A549 (cell line): ENCODE measurements around the gene AP2B1. TPM values are rescaled to one million over a fixed set of nuclear protein-coding genes. Genes with fewer than 3 reads are reported as not detected.

Experiments
- ATAC-seq, 2 experiments: fragments of 200-7000 bp in 1 of 2; fragments of >200 bp in 1 of 2; cut with Nextera tagmentation in 1 of 2; cut with Tn5 transposase in 1 of 2; 3 replicates each; pipeline versions ENCODE4 v1.8.0 to v1.9.1; 2018 to 2020; ENCODE audit warnings: mild to moderate bottlenecking in 1 of 2, moderate library complexity in 1 of 2
- CTCF ChIA-PET: fragments of 300-600 bp; sonication (Branson Sonifier 250); formaldehyde crosslinking; extraction: SDS; loops from one replicate; lab custom pipeline; 2021; ENCODE audit warnings: antibody characterized with exemption, inconsistent platforms; lab: Yijun Ruan, JAX
- POLR2A ChIA-PET: fragments of 350-600 bp; formaldehyde crosslinking; extraction: SDS; loops from one replicate; lab custom pipeline; 2021; ENCODE audit warnings: antibody characterized with exemption, inconsistent platforms; lab: Yijun Ruan, JAX
- DNase-seq, 2 experiments: peaks; one replicate each; pipeline versions ENCODE4 v3.0.0 to v3.0.0-alpha.2; 2011 to 2016; ENCODE audit warnings: low read depth in 1 of 2, low spot score in 1 of 2
- FAIRE-seq: peaks from 2 replicates; lab custom pipeline; 2011; peaks lifted over from hg19 to GRCh38; lab: Jason Lieb, UNC
- H3K27ac ChIP-seq, 2 experiments: fragments of >200 bp; sonication (Bioruptor Twin); formaldehyde crosslinking; 3 replicates each; pipeline ENCODE4 v1.5.1; 2016 to 2017
- H3K4me1 ChIP-seq: fragments of >200 bp; sonication (Bioruptor Twin); formaldehyde crosslinking; 3 replicates; pipeline ENCODE4 v1.6.1; 2016
- H3K4me2 ChIP-seq: fragments of >200 bp; sonication (Bioruptor Twin); formaldehyde crosslinking; 3 replicates; pipeline ENCODE4 v1.6.1; 2016
- H3K4me3 ChIP-seq: fragments of >200 bp; sonication (Bioruptor Twin); formaldehyde crosslinking; 3 replicates; pipeline ENCODE4 v1.5.1; 2016
- H3K9me3 ChIP-seq: fragments of >200 bp; sonication (Bioruptor Twin); formaldehyde crosslinking; 3 replicates; pipeline ENCODE4 v1.6.1; 2016
- CHD4 ChIP-seq: fragments of 200-600 bp; sonication (generic); IDR thresholded peaks from 2 replicates; pipeline ENCODE4 v1.6.1; 2016; ENCODE audit warnings: antibody characterized with exemption, mild to moderate bottlenecking, borderline replicate concordance
- E2F6 ChIP-seq: IDR thresholded peaks from 2 replicates; pipeline ENCODE4 v1.6.1; 2012; ENCODE audit warnings: low read depth, borderline replicate concordance
- EHF ChIP-seq: fragments of 250-450 bp; sonication (Bioruptor Pico); IDR thresholded peaks from 2 replicates; pipeline ENCODE4 v1.5.0; 2020; ENCODE audit warnings: mild to moderate bottlenecking
- FOSL2 ChIP-seq, 2 experiments: fragments of 450-650 bp in 1 of 2; fragments of >200 bp in 1 of 2; sonication (Bioruptor Twin) in 1 of 2; formaldehyde crosslinking; IDR thresholded peaks; 2 replicates each; pipeline versions ENCODE4 v1.5.0 to v1.6.1; 2016 to 2020; ENCODE audit warnings: mild to moderate bottlenecking in 1 of 2, moderate library complexity in 1 of 2
- HMGXB4 ChIP-seq: fragments of 250-450 bp; sonication (Bioruptor Pico); IDR thresholded peaks from 2 replicates; pipeline ENCODE4 v1.5.0; 2021; ENCODE audit warnings: mild to moderate bottlenecking, moderate library complexity, borderline replicate concordance
- HOXB13 ChIP-seq: fragments of 250-450 bp; sonication (Bioruptor Pico); IDR thresholded peaks from 2 replicates; pipeline ENCODE4 v1.5.0; 2020; ENCODE audit warnings: low read depth, mild to moderate bottlenecking, moderate library complexity
- HOXB5 ChIP-seq: fragments of 250-450 bp; sonication (Bioruptor Pico); IDR thresholded peaks from 2 replicates; pipeline ENCODE4 v1.5.0; 2020; ENCODE audit warnings: mild to moderate bottlenecking, moderate library complexity
- JUN ChIP-seq, 2 experiments: fragments of >200 bp; sonication (Bioruptor Twin); formaldehyde crosslinking; IDR thresholded peaks; 2 replicates in 1 of 2; 3 replicates in 1 of 2; pipeline ENCODE4 v1.6.1; 2016 to 2017
- KDM5A ChIP-seq: fragments of 200-600 bp; sonication (generic); IDR thresholded peaks from 2 replicates; pipeline ENCODE4 v1.6.1; 2016; ENCODE audit warnings: antibody characterized with exemption, mild to moderate bottlenecking
- MAX ChIP-seq: IDR thresholded peaks from 2 replicates; pipeline ENCODE4 v1.6.1; 2012
- NR3C1 ChIP-seq: fragments of >200 bp; sonication (Bioruptor Twin); formaldehyde crosslinking; IDR thresholded peaks from 3 replicates; pipeline ENCODE4 v1.6.1; 2017
- PHF8 ChIP-seq: fragments of 200-600 bp; sonication (generic); IDR thresholded peaks from 2 replicates; pipeline ENCODE4 v1.6.1; 2016; ENCODE audit warnings: low read depth, mild to moderate bottlenecking, antibody characterized with exemption, moderate library complexity, borderline replicate concordance
- POLR2AphosphoS2 ChIP-seq: conservative IDR thresholded peaks from 2 replicates; pipeline ENCODE4 v1.6.1; 2012; ENCODE audit warnings: low read length, improper control_type of control experiment, inconsistent platforms
- REST ChIP-seq: fragments of 200-600 bp; sonication (generic); IDR thresholded peaks from 2 replicates; pipeline ENCODE4 v1.6.1; 2016; ENCODE audit warnings: antibody characterized with exemption, mild to moderate bottlenecking, moderate library complexity
- TFCP2L1 ChIP-seq: fragments of 250-450 bp; sonication (Bioruptor Pico); IDR thresholded peaks from 2 replicates; pipeline ENCODE4 v1.5.0; 2021; ENCODE audit warnings: mild to moderate bottlenecking
- TP53 ChIP-seq: fragments of 250-450 bp; sonication (Bioruptor Pico); IDR thresholded peaks from 2 replicates; pipeline ENCODE4 v1.5.0; 2021; ENCODE audit warnings: mild to moderate bottlenecking, moderate library complexity
- ZFP36 ChIP-seq: fragments of 450-650 bp; IDR thresholded peaks from 2 replicates; pipeline ENCODE4 v1.6.1; 2014; ENCODE audit warnings: borderline replicate concordance; ENCODE audit not compliant: partially characterized antibody
- ZSCAN20 ChIP-seq: fragments of 250-450 bp; sonication (Bioruptor Pico); IDR thresholded peaks from 2 replicates; pipeline ENCODE4 v1.8.0; 2022; ENCODE audit warnings: mild to moderate bottlenecking, moderate library complexity
- WGBS: methylation state at CpG from one replicate; pipeline ENCODE4 v1.1.6; 2017; ENCODE audit errors: missing lambda C conversion rate; 5-methylcytosine and 5-hydroxymethylcytosine counted together
- polyA plus RNA-seq, 4 experiments: library from polyadenylated mRNA; depleted of rRNA in 3 of 4; stranded (reverse); fragments of >200 nt; fragmentation: RNase III in 1 of 4; extraction: RNeasy Plus Mini Kit Qiagen cat#74134 plus additional on column Dnase treatment in 1 of 4; gene quantifications; 2 replicates in 3 of 4; 3 replicates in 1 of 4; pipeline ENCODE4 v1.2.3, GENCODE V29; 2011 to 2017

AP2B1 gene
- polyA plus RNA-seq, 2 of the 4 experiments (the other 2 are of a cell fraction): 110 to 278 TPM

- ATAC-seq (peak in 1 of 2 experiments; percentile 23; a peak in 3 of 6 replicates), DNase-seq (no peak), FAIRE-seq (no peak)
- Histone ChIP-seq H3K4me1 (peaks cover 16% of the 10 kb centered on the region; the same call in 2 of the 3 replicates), H3K4me2 (peak overlapping the region; percentile 80), H3K27ac (peak overlapping the region; percentile 83 to 90), H3K4me3 (peak overlapping the region; percentile 67), H3K9me3 (no peaks in the 10 kb centered on the region)
- WGBS: 9% methylated on average over 11 of the region's 11 CpGs
- CTCF ChIA-PET: interaction anchor here (0.8 to 2.8 kb wide), 7 partner anchors 10 to 185 kb away, joined by 3 to 11 read pairs (median 6); no protein-coding TSS in a partner anchor
- POLR2A ChIA-PET: interaction anchor here (0.7 to 2.6 kb wide), 12 partner anchors 8 to 210 kb away, joined by 3 to 43 read pairs (median 4); partner anchors contain the start of gene AP2B1
- TF ChIP-seq PHF8 (no peak; the same call in 1 of the 2 replicates), KDM5A (peak; percentile 48)
Observed at GRCh38 chr17:35578929-35579432, 8.1 kb upstream of the AP2B1 start.

GRCh38 chr17:35584061-35584460 is 3.1 kb upstream of the AP2B1 start:
- no peak for FAIRE-seq
- ChIA-PET POLR2A (no interaction called here), CTCF (interaction anchor here (0.7 kb wide), 1 partner anchor 1804 kb away, joined by 3 read pairs; no protein-coding TSS in a partner anchor)

GRCh38 chr17:35586569-35587073 is 501 bp upstream of the AP2B1 start:
- H3K27ac ChIP-seq: peak overlapping the region; percentile 91 to 94
- TF ChIP-seq PHF8 (0 out of 2 replicates have a peak, but pooled peaks have one; percentile 31), HOXB13 (CRISPR knock-in tag) (no peak), POLR2AphosphoS2 (no peak), MAX (no peak), ZSCAN20 (CRISPR knock-in tag) (peak; percentile 15; the same call in 1 of the 2 replicates), HOXB5 (no peak)
- TF ChIP-seq, all 56 proteins: peak for 2
- ChIA-PET POLR2A (interaction anchor here (0.6 to 1.8 kb wide), 4 partner anchors 8 to 52 kb away, joined by 4 to 43 read pairs (median 9); partner anchors contain the start of gene PEX12), CTCF (interaction anchor here (0.7 to 1.9 kb wide), 7 partner anchors 11 to 467 kb away, joined by 3 to 11 read pairs (median 4); partner anchors contain the start of gene RAD51D)
- Histone ChIP-seq H3K9me3 (no peaks in the 10 kb centered on the region), H3K4me2 (peak overlapping the region; percentile 80), H3K4me1 (peaks cover 32% of the 10 kb centered on the region), H3K4me3 (peak overlapping the region; percentile 73)
- DNase-seq: no peak
- WGBS: 21% methylated on average over 7 of the region's 7 CpGs
- peak; percentile 54 for FAIRE-seq
- no peak for ATAC-seq

More at GRCh38 chr17:35584061-35584460, 3.1 kb upstream of the AP2B1 start:
- Histone ChIP-seq H3K27ac (no peak overlapping the region), H3K4me2 (no peak overlapping the region), H3K4me1 (peaks cover 12% of the 10 kb centered on the region; the same call in 2 of the 3 replicates), H3K9me3 (no peaks in the 10 kb centered on the region), H3K4me3 (no peak overlapping the region)
- 87% methylated on average over 1 of the region's 1 CpG for WGBS
- TF ChIP-seq TFCP2L1 (CRISPR knock-in tag) (no peak), CHD4 (no peak), HMGXB4 (CRISPR knock-in tag) (no peak), ZSCAN20 (CRISPR knock-in tag) (no peak), ZFP36 (no peak)
- ATAC-seq: no peak
- no peak for DNase-seq

GRCh38 chr17:35588196-35588920 is 1.2 kb downstream of the AP2B1 start:
- DNase-seq: peak; percentile 92 to 93
- peak; percentile 67 to 68; a peak in 2 of 5 replicates for TF ChIP-seq JUN (IDR thresholded peaks at IDR 0.05)
- TF ChIP-seq TP53 (CRISPR knock-in tag): no peak
- TF ChIP-seq FOSL2 (IDR thresholded peaks at IDR 0.05): no peak; the same call in 1 of the 2 replicates
- peak; percentile 95 for TF ChIP-seq FOSL2 (CRISPR knock-in tag; IDR thresholded peaks at IDR 0.05)
- TF ChIP-seq PHF8: no peak
- TF ChIP-seq REST: no peak
- TF ChIP-seq EHF (CRISPR knock-in tag): no peak
- no peak for TF ChIP-seq E2F6
- peak; percentile 83 for TF ChIP-seq MAX
- no peak for TF ChIP-seq NR3C1

More at GRCh38 chr17:35588196-35588920, 1.2 kb downstream of the AP2B1 start:
- peak overlapping the region; percentile 73 for H3K4me3 ChIP-seq
- H3K9me3 ChIP-seq: no peaks in the 10 kb centered on the region
- ATAC-seq (peak; percentile 61 to 73; a peak in 5 of 6 replicates), FAIRE-seq (peak; percentile 98)
- POLR2A ChIA-PET: interaction anchor here (0.6 to 1.8 kb wide), 6 partner anchors 10 to 1250 kb away, joined by 3 to 24 read pairs (median 3); partner anchors contain the start of genes PEX12 and TAF15
- 4% methylated on average over 12 of the region's 12 CpGs for WGBS
- H3K27ac ChIP-seq: peak overlapping the region; percentile 91 to 94
- peak overlapping the region; percentile 80 for H3K4me2 ChIP-seq
- CTCF ChIA-PET: interaction anchor here (0.5 to 4.9 kb wide), 7 partner anchors 10 to 349 kb away, joined by 3 to 30 read pairs (median 11); partner anchors contain the start of gene PEX12
- peaks cover 39% of the 10 kb centered on the region for H3K4me1 ChIP-seq
